ENCODE measurements around the gene EOMES. TPM values are rescaled to one million over a fixed set of nuclear protein-coding genes. Genes with fewer than 3 reads are reported as not detected.

The EOMES gene
- total and polyA plus RNA-seq, 10 donors, result 1.1 to 17.2 (median 12.2) TPM

DNA sequence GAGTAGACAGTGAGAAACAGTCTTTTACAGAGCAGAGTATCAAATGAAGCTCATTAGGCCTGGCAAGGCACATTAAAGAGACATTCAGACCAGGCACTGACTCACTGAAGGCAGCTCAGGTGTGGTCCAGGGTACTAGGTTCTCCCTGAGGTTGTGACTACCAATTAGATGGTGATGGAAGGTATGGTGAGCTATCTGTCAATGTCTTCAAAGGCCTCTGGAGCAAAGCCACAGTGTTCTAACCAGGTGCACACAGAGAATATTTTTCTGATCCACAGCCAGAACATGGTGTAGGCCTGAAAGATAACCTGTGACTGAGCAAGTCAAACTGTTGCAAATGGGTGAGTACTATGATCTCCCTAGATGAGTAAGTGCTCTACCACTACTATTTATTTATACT, 51.5 kb downstream of the EOMES start:
- H3K27ac ChIP-seq, result no peak overlapping the region
- H3K4me1 ChIP-seq, result peaks cover 0 to 28% (median 13%) of the 10 kb centered on the region in 6 donors
- no peaks in the 10 kb centered on the region for H3K9me3 ChIP-seq
- no peaks in the 10 kb centered on the region for H3K27me3 ChIP-seq (replicated peaks in 1 of 7)
- no peak for DNase-seq
- intact Hi-C loops (cut with DNase I; ENCODE audit: low total_unique reads), result loop anchor here (10.0 kb wide), 1 partner anchor 196 kb away; no protein-coding TSS in a partner anchor
- H3K4me3 ChIP-seq, result no peak overlapping the region
- TF ChIP-seq, protein P1, sequence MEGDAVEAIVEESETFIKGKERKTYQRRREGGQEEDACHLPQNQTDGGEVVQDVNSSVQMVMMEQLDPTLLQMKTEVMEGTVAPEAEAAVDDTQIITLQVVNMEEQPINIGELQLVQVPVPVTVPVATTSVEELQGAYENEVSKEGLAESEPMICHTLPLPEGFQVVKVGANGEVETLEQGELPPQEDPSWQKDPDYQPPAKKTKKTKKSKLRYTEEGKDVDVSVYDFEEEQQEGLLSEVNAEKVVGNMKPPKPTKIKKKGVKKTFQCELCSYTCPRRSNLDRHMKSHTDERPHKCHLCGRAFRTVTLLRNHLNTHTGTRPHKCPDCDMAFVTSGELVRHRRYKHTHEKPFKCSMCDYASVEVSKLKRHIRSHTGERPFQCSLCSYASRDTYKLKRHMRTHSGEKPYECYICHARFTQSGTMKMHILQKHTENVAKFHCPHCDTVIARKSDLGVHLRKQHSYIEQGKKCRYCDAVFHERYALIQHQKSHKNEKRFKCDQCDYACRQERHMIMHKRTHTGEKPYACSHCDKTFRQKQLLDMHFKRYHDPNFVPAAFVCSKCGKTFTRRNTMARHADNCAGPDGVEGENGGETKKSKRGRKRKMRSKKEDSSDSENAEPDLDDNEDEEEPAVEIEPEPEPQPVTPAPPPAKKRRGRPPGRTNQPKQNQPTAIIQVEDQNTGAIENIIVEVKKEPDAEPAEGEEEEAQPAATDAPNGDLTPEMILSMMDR (IDR thresholded peaks at IDR 0.05 in 8 of 11, conservative IDR thresholded peaks at IDR 0.05 in 3 of 11), result no peak
- TF ChIP-seq POLR2AphosphoS5 (IDR thresholded peaks at IDR 0.05) (no peak), POLR2A (IDR thresholded peaks at IDR 0.05) (no peak)
- H3K36me3 ChIP-seq, result no peaks in the 10 kb centered on the region

DNA sequence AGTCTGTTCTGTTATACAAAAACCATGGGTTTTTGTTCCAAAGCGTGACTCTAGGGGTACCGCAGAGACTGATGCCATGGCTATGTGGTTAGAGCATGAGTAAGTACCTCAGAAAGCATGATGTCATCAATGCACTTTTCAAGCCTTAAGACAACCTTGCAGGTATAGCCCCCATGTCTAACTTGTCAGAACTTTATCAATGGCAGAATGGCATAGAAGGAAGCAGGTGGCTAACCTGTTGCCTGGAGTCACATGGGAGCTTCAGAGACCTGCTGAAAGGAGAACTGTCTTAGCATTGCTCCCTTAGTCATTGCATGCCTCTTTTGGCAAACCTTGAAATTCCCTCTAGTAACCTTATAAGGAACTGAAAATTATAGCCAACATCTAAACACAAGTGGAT, 52.5 kb downstream of the EOMES start:
- Histone ChIP-seq H3K36me3 (no peaks in the 10 kb centered on the region), H3K27ac (no peak overlapping the region), H3K4me3 (no peak overlapping the region), H3K9me3 (no peaks in the 10 kb centered on the region), H3K4me1 (peaks cover 0 to 26% (median 13%) of the 10 kb centered on the region in 6 donors), H3K27me3 (replicated peaks in 1 of 7) (no peaks in the 10 kb centered on the region)
- 74 to 91% (median 84%) methylated on average over 2 of the region's 2 CpGs for WGBS, 5 donors
- TF ChIP-seq, protein P1 (IDR thresholded peaks at IDR 0.05 in 8 of 11, conservative IDR thresholded peaks at IDR 0.05 in 3 of 11), result no peak
- TF ChIP-seq POLR2AphosphoS5 (IDR thresholded peaks at IDR 0.05) (no peak), POLR2A (IDR thresholded peaks at IDR 0.05) (no peak)
- DNase-seq, result no peak
- intact Hi-C loops (cut with DNase I; ENCODE audit: low total_unique reads), result no loop called here

DNA sequence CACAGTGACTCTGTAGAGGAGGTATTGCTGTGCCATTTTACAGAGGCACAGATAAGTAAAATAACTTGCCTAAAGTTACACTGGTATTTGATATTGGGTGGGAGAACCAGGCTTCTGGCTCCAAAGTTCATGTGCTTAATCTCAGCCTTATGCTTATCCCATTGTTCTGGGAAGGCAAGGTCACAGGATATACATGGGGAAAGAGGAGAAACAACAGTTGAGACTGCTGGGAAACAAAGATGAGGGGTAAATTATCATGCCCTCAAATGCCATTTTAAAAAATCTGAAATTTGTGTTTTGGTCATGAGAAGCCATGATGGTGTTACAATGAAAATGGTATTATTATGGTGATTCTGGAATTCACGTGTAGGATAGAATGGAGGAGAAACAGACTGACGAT, 54.4 kb downstream of the EOMES start:
- Histone ChIP-seq H3K27me3 (replicated peaks in 1 of 7) (no peaks in the 10 kb centered on the region), H3K9me3 (no peaks in the 10 kb centered on the region), H3K36me3 (no peaks in the 10 kb centered on the region), H3K27ac (peak overlapping the region in 4 of 8 donors; percentile 7 to 45 (median 12)), H3K4me1 (peaks cover 0 to 26% (median 13%) of the 10 kb centered on the region in 6 donors), H3K4me3 (no peak overlapping the region)
- TF ChIP-seq POLR2AphosphoS5 (IDR thresholded peaks at IDR 0.05) (no peak), POLR2A (IDR thresholded peaks at IDR 0.05) (no peak)
- TF ChIP-seq, protein P1 (IDR thresholded peaks at IDR 0.05 in 8 of 11, conservative IDR thresholded peaks at IDR 0.05 in 3 of 11), result no peak
- no peak for DNase-seq
- intact Hi-C loops (cut with DNase I; ENCODE audit: low total_unique reads), result no loop called here
- whole genome bisulfite sequencing, 5 donors, result 31 to 62% (median 34%) methylated on average over 2 of the region's 2 CpGs

DNA sequence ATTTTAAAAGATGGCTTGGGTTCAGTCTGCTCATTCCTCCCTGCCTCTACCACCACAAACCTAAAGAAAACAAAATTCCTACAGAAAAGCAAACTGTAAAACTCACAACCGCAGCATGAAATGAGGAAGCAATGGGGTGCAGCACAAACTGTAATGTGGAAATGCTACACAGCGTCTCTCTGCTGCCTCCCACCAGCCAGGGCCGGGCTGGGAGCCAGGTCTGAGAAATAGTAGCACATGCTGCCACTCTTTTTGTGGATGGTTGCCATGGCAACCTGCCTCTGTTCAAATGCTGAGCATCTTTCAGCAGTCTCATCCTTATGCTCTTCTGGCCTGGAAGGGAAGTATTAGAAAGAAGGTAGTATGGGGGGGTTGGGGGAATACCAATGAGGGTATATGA, 55.4 kb downstream of the EOMES start:
- no peaks in the 10 kb centered on the region for H3K36me3 ChIP-seq
- TF ChIP-seq POLR2A (IDR thresholded peaks at IDR 0.05) (no peak), POLR2AphosphoS5 (IDR thresholded peaks at IDR 0.05) (peak in 2 of 3 donors; percentile 19 to 40)
- TF ChIP-seq, protein P1 (IDR thresholded peaks at IDR 0.05 in 8 of 11, conservative IDR thresholded peaks at IDR 0.05 in 3 of 11), result no peak
- H3K27ac ChIP-seq, result peak overlapping the region in 7 of 8 donors; percentile 32 to 73 (median 66)
- intact Hi-C loops (cut with DNase I; ENCODE audit: low total_unique reads), result no loop called here
- no peaks in the 10 kb centered on the region for H3K9me3 ChIP-seq
- H3K4me1 ChIP-seq, result peaks cover 0 to 26% (median 13%) of the 10 kb centered on the region in 6 donors
- H3K4me3 ChIP-seq, result peak overlapping the region in 2 of 8 donors; percentile 1 to 29
- 7 to 35% (median 17%) methylated on average over 3 of the region's 3 CpGs for WGBS, 5 donors
- DNase-seq, result peak; percentile 85
- H3K27me3 ChIP-seq (replicated peaks in 1 of 7), result no peaks in the 10 kb centered on the region
